HepG2 (cell line): Measurements from ENCODE around the gene ZBTB17. TPM values are rescaled to one million over a fixed set of nuclear protein-coding genes. Genes with fewer than 3 reads are reported as not detected.

Experiments used
- AGO2 ChIP-seq: fragments of 200-400 bp; formaldehyde crosslinking; optimal IDR thresholded peaks from 2 replicates; pipeline ENCODE3; 2017; ENCODE audit warnings: mild to moderate bottlenecking, low read depth, low read length, moderate library complexity
- AKAP8 ChIP-seq: sonication (generic); formaldehyde crosslinking; IDR thresholded peaks from 2 replicates; pipeline ENCODE4 v1.5.1; 2020; ENCODE audit warnings: mild to moderate bottlenecking, missing genetic modification reagents
- CTCF ChIP-seq: sonication (generic); formaldehyde crosslinking; IDR thresholded peaks from 2 replicates; pipeline ENCODE4 v1.5.0; 2020; ENCODE audit warnings: mild to moderate bottlenecking, missing genetic modification reagents, moderate library complexity
- DDIT3 ChIP-seq: sonication (generic); formaldehyde crosslinking; IDR thresholded peaks from 2 replicates; pipeline ENCODE4 v1.4.0; 2020; ENCODE audit warnings: mild to moderate bottlenecking, missing genetic modification reagents
- DPF2 ChIP-seq: sonication (generic); formaldehyde crosslinking; IDR thresholded peaks from 2 replicates; pipeline ENCODE4 v1.4.0; 2020; ENCODE audit warnings: mild to moderate bottlenecking, low read depth, missing genetic modification reagents, borderline replicate concordance
- DR1 ChIP-seq: sonication (generic); formaldehyde crosslinking; IDR thresholded peaks from 2 replicates; pipeline ENCODE4 v1.8.0; 2021; ENCODE audit warnings: mild to moderate bottlenecking, missing genetic modification reagents, inconsistent platforms
- HINFP ChIP-seq: sonication (generic); formaldehyde crosslinking; IDR thresholded peaks from 2 replicates; pipeline ENCODE4 v1.4.0; 2020; ENCODE audit warnings: low read depth, mild to moderate bottlenecking, missing genetic modification reagents
- KDM2A ChIP-seq: sonication (generic); formaldehyde crosslinking; IDR thresholded peaks from 2 replicates; pipeline ENCODE4 v1.4.0; 2020; ENCODE audit warnings: low read depth, missing genetic modification reagents, borderline replicate concordance
- MLX ChIP-seq: IDR thresholded peaks from 2 replicates; pipeline ENCODE4 v1.6.1; 2016
- NONO ChIP-seq, 2 experiments: fragments of 450-650 bp in 1 of 2; sonication (generic) in 1 of 2; formaldehyde crosslinking in 1 of 2; IDR thresholded peaks in 1 of 2; conservative IDR thresholded peaks in 1 of 2; 2 replicates each; pipeline versions ENCODE4 v1.6.1 to v1.8.0; 2017 to 2022; ENCODE audit warnings: mild to moderate bottlenecking in 1 of 2, missing genetic modification reagents in 1 of 2, moderate library complexity in 1 of 2
- SAP130 ChIP-seq: IDR thresholded peaks from 2 replicates; pipeline ENCODE4 v1.6.1; 2016; ENCODE audit warnings: low read depth
- SP5 ChIP-seq: IDR thresholded peaks from 2 replicates; pipeline ENCODE4 v1.6.1; 2016; ENCODE audit warnings: low read depth, borderline replicate concordance
- TBP ChIP-seq: sonication (generic); formaldehyde crosslinking; IDR thresholded peaks from 2 replicates; pipeline ENCODE4 v1.5.0; 2020; ENCODE audit warnings: missing genetic modification reagents
- TRAFD1 ChIP-seq: sonication (generic); formaldehyde crosslinking; IDR thresholded peaks from 2 replicates; pipeline ENCODE4 v1.5.1; 2020; ENCODE audit warnings: missing genetic modification reagents, mild to moderate bottlenecking, borderline replicate concordance
- ZBTB33 ChIP-seq: sonication (generic); formaldehyde crosslinking; IDR thresholded peaks from 2 replicates; pipeline ENCODE4 v1.4.0; 2020; ENCODE audit warnings: missing genetic modification reagents
- ZBTB7B ChIP-seq: sonication (generic); formaldehyde crosslinking; IDR thresholded peaks from 2 replicates; pipeline ENCODE4 v1.4.0; 2020; ENCODE audit warnings: missing genetic modification reagents
- ZFP62 ChIP-seq: sonication (generic); formaldehyde crosslinking; IDR thresholded peaks from 2 replicates; pipeline ENCODE4 v1.4.0; 2020; ENCODE audit warnings: missing genetic modification reagents
- ZFY ChIP-seq: sonication (generic); formaldehyde crosslinking; IDR thresholded peaks from 2 replicates; pipeline ENCODE4 v1.4.0; 2020; ENCODE audit warnings: missing genetic modification reagents
- ZNF160 ChIP-seq: sonication (generic); formaldehyde crosslinking; IDR thresholded peaks from 2 replicates; pipeline ENCODE4 v1.8.0; 2022; ENCODE audit warnings: mild to moderate bottlenecking, inconsistent platforms, missing genetic modification reagents
- ZNF24 ChIP-seq: fragments of 450-650 bp; IDR thresholded peaks from 2 replicates; pipeline ENCODE4 v1.6.1; 2017; ENCODE audit warnings: antibody characterized with exemption, mild to moderate bottlenecking
- ZNF580 ChIP-seq: IDR thresholded peaks from 2 replicates; pipeline ENCODE4 v1.6.1; 2016; ENCODE audit warnings: low read depth, borderline replicate concordance
- ZSCAN21 ChIP-seq: sonication (generic); formaldehyde crosslinking; IDR thresholded peaks from 2 replicates; pipeline ENCODE4 v1.8.0; 2022; ENCODE audit warnings: mild to moderate bottlenecking, missing genetic modification reagents, moderate library complexity, borderline replicate concordance
- polyA plus RNA-seq, 8 experiments: library from polyadenylated mRNA; depleted of rRNA in 3 of 8; stranded (reverse) in 7 of 8; unstranded in 1 of 8; fragments of >200 nt; fragmentation: Illumina TruSeq in 4 of 8; extraction: Trizol in 4 of 8; gene quantifications; 2 replicates each; pipeline versions ENCODE4 v1.2.1 to v1.2.3, GENCODE V29; 2011 to 2016; ENCODE audit warnings: low read depth in 4 of 8, missing spikeins in 1 of 8, mixed read lengths in 1 of 8; ENCODE audit not compliant: insufficient read depth in 1 of 8
- total RNA-seq, 5 experiments: library from RNA; depleted of rRNA; stranded (reverse); fragments of >200 nt; fragmentation: Illumina TruSeq; extraction: Trizol; gene quantifications; 2 replicates each; pipeline ENCODE4 v1.2.3, GENCODE V29; 2016; ENCODE audit warnings: low read depth in 1 of 5

The ZBTB17 gene
- total and polyA plus RNA-seq, 2 of the 13 experiments (the other 11 are each of a cell fraction or from before 2014, with no cell fraction given): 16.7 to 17.0 TPM

- TF ChIP-seq ZBTB33 (CRISPR knock-in tag) (no peak), ZNF580 (CRISPR knock-in tag) (0 out of 2 replicates have a peak, but pooled peaks have one; percentile 34), AGO2 (peak; percentile 23), CTCF (CRISPR knock-in tag) (peak; percentile 72), ZFP62 (CRISPR knock-in tag) (0 out of 2 replicates have a peak, but pooled peaks have one; percentile 5), HINFP (CRISPR knock-in tag) (0 out of 2 replicates have a peak, but pooled peaks have one; percentile 19), ZSCAN21 (0 out of 2 replicates have a peak, but pooled peaks have one; percentile 41), DDIT3 (CRISPR knock-in tag) (no peak), AKAP8 (0 out of 2 replicates have a peak, but pooled peaks have one; percentile 42), ZFY (CRISPR knock-in tag) (peak; percentile 63), KDM2A (CRISPR knock-in tag) (no peak; the same call in 1 of the 2 replicates), TRAFD1 (CRISPR knock-in tag) (no peak), NONO (IDR thresholded peaks at IDR 0.05) (no peak), NONO (CRISPR knock-in tag; conservative IDR thresholded peaks at IDR 0.05) (peak; percentile 43), ZBTB7B (CRISPR knock-in tag) (peak; percentile 78), SAP130 (CRISPR knock-in tag) (peak; percentile 61), DPF2 (CRISPR knock-in tag) (no peak), SP5 (CRISPR knock-in tag) (peak; percentile 72), ZNF24 (peak; percentile 76; the same call in 1 of the 2 replicates), TBP (CRISPR knock-in tag) (no peak), ZNF160 (CRISPR knock-in tag) (0 out of 2 replicates have a peak, but pooled peaks have one; percentile 8), DR1 (no peak), MLX (CRISPR knock-in tag) (no peak)
Measured at GRCh38 chr1:15975358-15975804, 520 bp downstream of the ZBTB17 start (continued).
